IPS-18c (cell line): ENCODE data around the gene ESR2.
"Not testable (repeated sequence)": the region's sequence is repeated elsewhere in the genome, so short reads cannot be mapped to it uniquely, and the experiment has no call there.

ENCODE experiments used
- H3K4me3 ChIP-seq: 2 replicates; pipeline ENCODE4 v1.7.0; 2013; ENCODE audit warnings: low read depth, mild to moderate bottlenecking, low read length, moderate library complexity; ENCODE audit not compliant: insufficient read depth
- H3K9me3 ChIP-seq: one replicate; pipeline ENCODE4 v1.6.1; 2013; ENCODE audit warnings: mild to moderate bottlenecking, low read length, moderate library complexity; ENCODE audit not compliant: control insufficient read depth, insufficient read depth

The ESR2 gene

GRCh38 chr14:64059454-64060198 lies 234.5 kb downstream of the ESR2 start:
- Histone ChIP-seq H3K4me3 (no peak overlapping the region), H3K9me3 (no peaks in the 10 kb centered on the region)

- no peak overlapping the region for H3K4me3 ChIP-seq
- no peaks in the 10 kb centered on the region for H3K9me3 ChIP-seq
These were observed 240.2 kb downstream of the ESR2 start for GRCh38 chr14:64053694-64054669.

- Histone ChIP-seq H3K4me3 (no peak overlapping the region), H3K9me3 (no peaks in the 10 kb centered on the region)
These were observed 244.4 kb downstream of the ESR2 start for GRCh38 chr14:64049616-64050381.

GRCh38 chr14:64045091-64045490 lies 249.1 kb downstream of the ESR2 start:
- Histone ChIP-seq H3K4me3 (no peak overlapping the region), H3K9me3 (no peaks in the 10 kb centered on the region)

GRCh38 chr14:64043296-64043695 lies 250.9 kb downstream of the ESR2 start:
- H3K9me3 ChIP-seq, H3K4me3 ChIP-seq: not testable (repeated sequence)

- H3K9me3 ChIP-seq = peaks cover 2% of the 10 kb centered on the region
- no peak overlapping the region for H3K4me3 ChIP-seq
These were observed 254.1 kb downstream of the ESR2 start for GRCh38 chr14:64040044-64040443.

- H3K9me3 ChIP-seq = peaks cover 2% of the 10 kb centered on the region
- no peak overlapping the region for H3K4me3 ChIP-seq
These were observed 255.2 kb downstream of the ESR2 start for GRCh38 chr14:64038841-64039542.

GRCh38 chr14:64037869-64038745 lies 256.1 kb downstream of the ESR2 start:
- H3K9me3 ChIP-seq, H3K4me3 ChIP-seq: not testable (repeated sequence)

GRCh38 chr14:64035143-64035542 lies 259.0 kb downstream of the ESR2 start:
- H3K9me3 ChIP-seq = peaks cover 2% of the 10 kb centered on the region
- H3K4me3 ChIP-seq = no peak overlapping the region
